ENCODE measurements around the gene C1orf52. TPM values are rescaled to one million over a fixed set of nuclear protein-coding genes. Genes with fewer than 3 reads are reported as not detected.

The C1orf52 gene
- total and polyA plus RNA-seq, 9 of the 15 experiments (the other 6 are each of a cell fraction or from before 2014, with no cell fraction given), result 17.0 to 38.5 (median 33.0) TPM

GRCh38 chr1:85276215-85276977, 16.9 kb upstream of the C1orf52 start, which contains the start of gene BCL10 (continued):
- TF ChIP-seq NR0B1 (IDR thresholded peaks at IDR 0.05; ENCODE audit: partially characterized antibody), result no peak
- TF ChIP-seq ASH1L (IDR thresholded peaks at IDR 0.05; ENCODE audit: borderline replicate concordance, low read depth, partially characterized antibody), result no peak
- no peak for TF ChIP-seq ZSCAN29 (IDR thresholded peaks at IDR 0.05)
- no peak for TF ChIP-seq MTA2 (IDR thresholded peaks at IDR 0.05; ENCODE audit: low read depth)
- no peak for TF ChIP-seq DLX4 (CRISPR knock-in tag; IDR thresholded peaks at IDR 0.05)
- no peak for TF ChIP-seq SREBF1 (IDR thresholded peaks at IDR 0.05; ENCODE audit: borderline replicate concordance, low read depth, low read length)
- TF ChIP-seq ZNF79 (CRISPR knock-in tag; IDR thresholded peaks at IDR 0.05; ENCODE audit: low read depth), result no peak
- TF ChIP-seq ZNF282 (CRISPR knock-in tag; IDR thresholded peaks at IDR 0.05), result no peak
- TF ChIP-seq STAG1 (CRISPR knock-in tag; IDR thresholded peaks at IDR 0.05; ENCODE audit: borderline replicate concordance), result no peak
- TF ChIP-seq KHSRP (IDR thresholded peaks at IDR 0.05), result no peak
- TF ChIP-seq FOXP4 (CRISPR knock-in tag; IDR thresholded peaks at IDR 0.05; ENCODE audit: borderline replicate concordance), result no peak
- TF ChIP-seq ZNF778 (CRISPR knock-in tag; IDR thresholded peaks at IDR 0.05), result no peak
- TF ChIP-seq NCOA1 (IDR thresholded peaks at IDR 0.05; ENCODE audit: low read depth), result no peak
- TF ChIP-seq CBX2 (IDR thresholded peaks at IDR 0.05; ENCODE audit: insufficient read depth, low read length, poor library complexity, severe bottlenecking), result no peak
- TF ChIP-seq, protein P1, sequence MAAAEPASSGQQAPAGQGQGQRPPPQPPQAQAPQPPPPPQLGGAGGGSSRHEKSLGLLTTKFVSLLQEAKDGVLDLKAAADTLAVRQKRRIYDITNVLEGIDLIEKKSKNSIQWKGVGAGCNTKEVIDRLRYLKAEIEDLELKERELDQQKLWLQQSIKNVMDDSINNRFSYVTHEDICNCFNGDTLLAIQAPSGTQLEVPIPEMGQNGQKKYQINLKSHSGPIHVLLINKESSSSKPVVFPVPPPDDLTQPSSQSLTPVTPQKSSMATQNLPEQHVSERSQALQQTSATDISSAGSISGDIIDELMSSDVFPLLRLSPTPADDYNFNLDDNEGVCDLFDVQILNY (CRISPR knock-in tag; IDR thresholded peaks at IDR 0.05), result no peak
- TF ChIP-seq CHD2 (IDR thresholded peaks at IDR 0.05; ENCODE audit: low read depth, low read length), result no peak
- no peak for TF ChIP-seq HDAC3 (IDR thresholded peaks at IDR 0.05; ENCODE audit: borderline replicate concordance, partially characterized antibody)
- TF ChIP-seq POLR2G (IDR thresholded peaks at IDR 0.05; ENCODE audit: low read depth, low read length), result peak; percentile 95
- no peak for TF ChIP-seq ELF4 (CRISPR knock-in tag; IDR thresholded peaks at IDR 0.05)
- TF ChIP-seq, protein P2, sequence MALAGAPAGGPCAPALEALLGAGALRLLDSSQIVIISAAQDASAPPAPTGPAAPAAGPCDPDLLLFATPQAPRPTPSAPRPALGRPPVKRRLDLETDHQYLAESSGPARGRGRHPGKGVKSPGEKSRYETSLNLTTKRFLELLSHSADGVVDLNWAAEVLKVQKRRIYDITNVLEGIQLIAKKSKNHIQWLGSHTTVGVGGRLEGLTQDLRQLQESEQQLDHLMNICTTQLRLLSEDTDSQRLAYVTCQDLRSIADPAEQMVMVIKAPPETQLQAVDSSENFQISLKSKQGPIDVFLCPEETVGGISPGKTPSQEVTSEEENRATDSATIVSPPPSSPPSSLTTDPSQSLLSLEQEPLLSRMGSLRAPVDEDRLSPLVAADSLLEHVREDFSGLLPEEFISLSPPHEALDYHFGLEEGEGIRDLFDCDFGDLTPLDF (CRISPR knock-in tag; IDR thresholded peaks at IDR 0.05), result peak; percentile 89
- TF ChIP-seq, protein P3, sequence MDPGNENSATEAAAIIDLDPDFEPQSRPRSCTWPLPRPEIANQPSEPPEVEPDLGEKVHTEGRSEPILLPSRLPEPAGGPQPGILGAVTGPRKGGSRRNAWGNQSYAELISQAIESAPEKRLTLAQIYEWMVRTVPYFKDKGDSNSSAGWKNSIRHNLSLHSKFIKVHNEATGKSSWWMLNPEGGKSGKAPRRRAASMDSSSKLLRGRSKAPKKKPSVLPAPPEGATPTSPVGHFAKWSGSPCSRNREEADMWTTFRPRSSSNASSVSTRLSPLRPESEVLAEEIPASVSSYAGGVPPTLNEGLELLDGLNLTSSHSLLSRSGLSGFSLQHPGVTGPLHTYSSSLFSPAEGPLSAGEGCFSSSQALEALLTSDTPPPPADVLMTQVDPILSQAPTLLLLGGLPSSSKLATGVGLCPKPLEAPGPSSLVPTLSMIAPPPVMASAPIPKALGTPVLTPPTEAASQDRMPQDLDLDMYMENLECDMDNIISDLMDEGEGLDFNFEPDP (CRISPR knock-in tag; IDR thresholded peaks at IDR 0.05), result no peak
